Muscle of arm (tissue), 12 donors: ENCODE results near the gene RUVBL1. TPM values are rescaled to one million over a fixed set of nuclear protein-coding genes. Genes with fewer than 3 reads are reported as not detected.

Experiments
- DNase-seq: peaks from one replicate; pipeline ENCODE4 v3.0.0-alpha.2; 2013
- polyA plus RNA-seq, 12 donors: library from polyadenylated mRNA; unstranded; fragments of 120-200 nt; gene quantifications; one replicate each; pipeline ENCODE4 v1.2.1, GENCODE V29; 2013; ENCODE audit not compliant: insufficient read length in 12 of 12

Gene RUVBL1
- polyA plus RNA-seq, 12 donors = 22.7 to 46.6 (median 33.7) TPM; not detected in 1

- DNase-seq = no peak
Measured at GRCh38 chr3:128040041-128040440, 83.6 kb downstream of the RUVBL1 start.

GRCh38 chr3:128036119-128036518 lies 87.5 kb downstream of the RUVBL1 start:
- no peak for DNase-seq

- no peak for DNase-seq
Measured at GRCh38 chr3:128033102-128033501, 90.5 kb downstream of the RUVBL1 start.

Other genes with a start within 250 kb of the RUVBL1 start
- 10 to 100 TPM in 9 of 12 donors, 1 to 10 TPM in 2, not detected in 1; 5.8 to 35.5 (median 17.7) TPM for gene KBTBD12, start 208.6 kb downstream of the RUVBL1 start, polyA plus RNA-seq
- 100 to 1,000 TPM in 9 of 12 donors, 10 to 100 TPM in 2, not detected in 1; 80.0 to 146 (median 107) TPM for gene SEC61A1, start 71.4 kb downstream of the RUVBL1 start, polyA plus RNA-seq
- gene EEFSEC, start 29.7 kb upstream of the RUVBL1 start, polyA plus RNA-seq = 10 to 100 TPM in 11 of 12 donors, not detected in 1; 13.4 to 22.2 (median 15.3) TPM